SW 1271 (cell line): Measurements from ENCODE around the gene ZNF566.

Experiments
- DNase-seq, 2 experiments: peaks; one replicate each; lab custom pipeline; 2025; lab: John Stamatoyannopoulos, UW

ZNF566 gene

GRCh38 chr19:36441339-36441738, 48.0 kb downstream of the ZNF566 start:
- DNase-seq = no peak

DNA sequence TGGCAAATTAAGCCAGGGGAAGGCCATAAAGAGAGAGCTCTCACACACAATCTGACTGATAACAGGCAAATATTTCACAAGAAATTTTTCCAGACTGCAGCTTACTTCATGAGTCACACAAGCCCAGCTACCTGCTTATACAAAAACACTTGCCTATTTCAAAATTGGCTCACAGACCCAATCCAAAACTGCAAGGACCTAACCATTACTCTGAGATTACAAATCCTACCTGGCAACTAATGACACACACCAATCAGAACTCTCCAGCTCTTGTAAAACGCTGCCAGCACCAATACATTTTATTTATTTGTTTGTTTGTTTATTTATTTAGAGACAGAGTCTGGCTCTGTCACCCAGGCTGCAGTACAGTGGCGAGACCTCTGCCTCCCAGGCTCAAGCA, 52.8 kb downstream of the ZNF566 start:
- DNase-seq = no peak

DNA sequence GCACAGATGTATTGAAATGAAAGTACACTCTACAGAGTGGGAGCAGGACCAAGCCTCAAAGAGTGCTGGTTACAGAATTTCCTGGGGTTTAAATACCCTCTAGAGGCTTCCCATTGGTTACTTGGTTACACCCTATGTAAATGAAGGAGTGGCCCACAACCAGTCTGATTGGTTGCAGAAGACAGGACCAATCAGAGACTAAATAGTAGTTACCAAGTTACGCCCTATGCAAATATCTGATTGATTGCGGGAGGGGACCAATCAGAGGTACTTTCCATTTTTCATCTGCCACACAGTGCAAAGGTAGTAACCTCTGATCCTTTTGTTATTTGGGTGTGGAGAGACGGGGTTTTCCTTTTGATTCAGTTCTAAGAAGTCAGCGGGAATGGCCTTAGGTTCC, 65.4 kb downstream of the ZNF566 start:
- DNase-seq = no peak

DNA sequence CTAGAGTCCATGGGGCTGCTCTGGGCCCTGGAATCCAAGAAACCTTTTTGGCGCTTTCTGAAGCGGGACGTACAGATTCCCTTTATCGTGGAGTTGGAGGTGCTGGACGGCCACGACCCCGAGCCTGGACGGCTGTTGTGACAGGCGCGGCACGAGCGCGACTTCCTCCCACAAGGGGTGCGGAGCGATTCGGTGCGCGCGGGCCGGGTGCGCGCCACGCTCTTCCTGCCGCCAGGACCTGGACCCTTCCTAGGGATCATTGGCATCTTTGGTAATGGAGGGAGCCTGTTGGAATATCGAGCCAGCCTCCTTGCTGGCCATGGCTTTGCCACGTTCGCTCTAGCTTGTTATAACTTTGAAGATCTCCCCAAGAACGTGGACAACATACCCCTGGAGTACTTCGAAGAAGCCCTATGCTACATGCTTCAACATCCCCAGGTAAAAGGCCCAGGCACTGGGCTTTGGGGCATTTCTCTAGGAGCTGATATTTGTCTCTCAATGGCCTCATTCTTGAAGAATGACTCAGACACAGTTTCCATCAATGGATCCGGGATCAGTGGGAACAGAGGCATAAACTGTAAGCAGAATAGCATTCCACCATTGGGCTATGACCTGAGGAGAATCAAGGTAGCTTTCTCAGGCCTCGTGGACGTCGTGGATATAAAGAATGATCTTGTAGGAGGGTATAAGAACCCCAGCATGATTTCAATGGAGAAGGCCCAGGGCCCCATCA, 67.4 kb downstream of the ZNF566 start:
- DNase-seq = no peak

- DNase-seq = no peak
These were observed 68.2 kb downstream of the ZNF566 start for GRCh38 chr19:36420961-36421748.

DNA sequence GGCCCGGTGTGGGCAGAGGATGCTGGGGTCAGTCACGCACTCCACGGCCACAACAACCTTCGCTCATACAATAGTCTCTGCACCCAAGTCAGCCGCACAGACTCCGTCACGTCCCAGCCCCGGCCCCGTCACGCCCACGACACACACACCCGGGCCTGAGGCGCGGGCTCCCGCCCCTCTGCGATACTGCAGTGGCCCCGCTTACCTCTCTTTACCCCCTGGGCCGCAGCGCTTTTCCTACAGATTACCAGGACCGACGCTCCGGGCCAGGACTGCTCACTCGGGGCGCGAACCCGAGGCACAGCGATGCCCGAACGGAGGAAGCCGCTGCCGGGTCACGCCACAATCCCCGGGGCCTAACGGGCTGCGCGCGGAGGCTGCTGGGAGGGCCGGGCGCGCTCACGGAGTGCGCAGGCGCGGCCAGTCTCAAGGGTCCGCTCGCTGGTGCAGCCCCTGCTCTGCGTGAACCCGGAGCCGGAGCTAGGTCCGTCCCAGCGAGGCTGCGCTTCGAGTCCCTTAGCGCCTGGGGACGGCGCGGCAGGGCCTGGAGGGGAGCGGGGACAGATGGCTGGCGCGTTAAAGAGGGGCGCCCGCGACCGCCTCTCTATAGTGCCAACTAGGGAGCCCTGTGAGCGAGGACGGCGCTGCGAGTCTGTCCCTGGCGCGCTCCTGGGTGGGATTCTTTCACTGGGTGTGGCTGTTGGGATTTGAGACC, 70.9 kb downstream of the ZNF566 start, which contains the start of gene ZFP82:
Gene ZFP82, minus strand, starts transcription at position 358 of the 715 bp plus-strand sequence. CDS start 8,855 bp downstream, outside the sequence.
- peak; percentile 12 to 65 for DNase-seq

GRCh38 chr19:36417752-36418286, 71.5 kb downstream of the ZNF566 start:
- no peak for DNase-seq

- DNase-seq = no peak
These were observed 79.5 kb downstream of the ZNF566 start for GRCh38 chr19:36409841-36410240.

DNA sequence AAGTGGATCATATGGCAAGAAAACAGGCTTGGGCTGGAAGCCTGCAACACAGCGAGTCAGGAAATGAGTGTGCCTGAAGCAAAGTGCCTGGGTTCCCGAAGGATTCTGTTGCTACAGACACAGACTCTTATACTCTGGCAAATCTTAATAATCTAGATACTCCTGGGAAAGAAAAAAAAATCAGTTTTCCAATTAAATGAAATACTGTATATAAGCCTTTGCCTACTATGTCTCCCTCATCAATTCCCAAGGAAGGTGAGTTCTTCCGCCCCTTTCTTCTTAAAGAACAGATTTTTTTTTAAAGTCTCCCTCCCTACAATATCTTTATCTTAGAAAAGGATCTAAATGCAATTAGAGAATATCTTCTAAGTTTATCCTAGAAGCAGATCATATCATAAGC, 81.3 kb downstream of the ZNF566 start:
- DNase-seq = no peak

DNA sequence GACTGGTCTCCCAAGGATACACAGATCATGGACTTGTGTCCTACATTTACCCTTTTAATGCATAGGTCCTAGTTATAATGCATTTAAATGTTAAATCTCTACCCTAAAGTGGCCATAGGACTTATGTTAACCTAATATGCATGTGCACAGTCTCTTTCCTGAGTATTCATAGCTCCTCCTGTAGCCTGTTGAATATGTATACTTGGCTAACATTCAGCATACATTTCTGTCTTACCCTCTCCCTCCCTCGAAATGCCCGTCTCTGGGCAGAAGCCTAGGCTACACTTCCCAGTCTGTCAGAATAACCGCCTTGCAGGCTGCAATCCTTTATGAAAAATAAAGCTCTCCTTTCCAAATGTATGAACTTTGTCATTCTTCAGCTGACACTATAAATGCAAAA, 84.9 kb downstream of the ZNF566 start:
- DNase-seq = no peak

- DNase-seq = no peak
These were observed 87.9 kb downstream of the ZNF566 start for GRCh38 chr19:36401475-36401874.

GRCh38 chr19:36398571-36398970, 90.8 kb downstream of the ZNF566 start:
- DNase-seq = no peak
